NCI-H82 treated with DMSO at 0.1 percent for 48 hours (cell line): ENCODE measurements around the gene OR52B2.
"Not testable (repeated sequence)": the region's sequence is repeated elsewhere in the genome, so short reads cannot be mapped to it uniquely, and the experiment has no call there.

Experiments
- DNase-seq: peaks from one replicate; lab custom pipeline; 2025; ENCODE audit not compliant: unreplicated experiment; lab: John Stamatoyannopoulos, UW

Gene OR52B2

GRCh38 chr11:6156628-6157359 is 13.3 kb downstream of the OR52B2 start:
- no peak for DNase-seq

- no peak for DNase-seq
Measured at GRCh38 chr11:6152126-6152525, 18.0 kb downstream of the OR52B2 start.

- no peak for DNase-seq
Measured at GRCh38 chr11:6151117-6151516, 19.0 kb downstream of the OR52B2 start.

DNA sequence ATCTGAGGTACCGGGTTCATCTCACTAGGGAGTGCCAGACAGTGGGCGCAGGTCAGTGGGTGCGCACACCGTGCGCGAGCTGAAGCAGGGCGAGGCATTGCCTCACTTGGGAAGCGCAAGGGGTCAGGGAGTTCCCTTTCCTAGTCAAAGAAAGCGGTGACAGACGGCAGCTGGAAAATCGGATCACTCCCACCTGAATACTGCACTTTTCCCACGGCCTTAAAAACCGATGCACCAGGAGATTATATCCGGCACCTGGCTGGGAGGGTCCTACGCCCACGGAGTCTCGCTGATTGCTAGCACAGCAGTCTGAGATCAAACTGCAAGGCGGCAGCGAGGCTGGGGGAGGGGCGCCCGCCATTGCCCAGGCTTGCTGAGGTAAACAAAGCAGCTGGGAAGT is 26.4 kb downstream of the OR52B2 start:
- DNase-seq: not testable (repeated sequence)

GRCh38 chr11:6142936-6143335 is 27.2 kb downstream of the OR52B2 start:
- no peak for DNase-seq

GRCh38 chr11:6135936-6136335 is 34.2 kb downstream of the OR52B2 start:
- DNase-seq: not testable (repeated sequence)

DNA sequence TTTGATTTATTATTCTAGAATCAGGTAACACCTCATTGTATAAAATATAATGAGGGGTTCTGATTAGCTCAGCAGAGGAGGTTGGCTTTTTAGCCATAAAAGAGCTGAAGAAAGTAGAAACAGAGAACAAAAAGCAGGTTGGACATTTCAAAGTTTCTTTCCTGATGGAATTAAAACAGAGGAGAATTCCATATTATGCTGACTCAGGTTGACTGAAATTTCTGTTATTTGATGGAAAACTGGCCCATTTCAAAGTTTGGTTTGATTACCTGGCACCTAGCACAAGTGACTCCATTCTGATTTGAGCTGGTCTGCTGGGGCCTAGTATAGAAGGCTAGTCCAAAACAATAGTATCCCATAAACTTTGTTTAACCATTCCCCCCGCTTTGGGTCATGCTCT is 37.7 kb downstream of the OR52B2 start:
- DNase-seq: no peak

DNA sequence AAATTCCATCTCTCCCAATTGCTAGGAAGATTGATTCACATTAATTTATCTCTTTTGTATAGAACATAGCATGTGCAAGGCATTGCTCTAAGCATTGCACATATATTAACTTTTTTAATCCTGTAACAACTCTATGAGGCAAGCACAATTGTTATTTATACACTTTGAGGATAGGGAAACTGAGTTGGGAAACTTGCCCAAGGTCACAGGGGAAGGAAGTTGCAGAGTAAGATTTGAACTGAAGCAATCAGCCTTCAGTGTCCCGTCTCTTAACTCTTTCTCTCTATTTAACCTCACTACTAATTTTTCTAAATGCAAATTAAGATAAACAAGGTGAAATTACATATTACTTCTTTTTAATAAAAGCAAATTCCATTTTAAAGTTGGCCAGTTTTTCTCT is 40.5 kb downstream of the OR52B2 start:
- DNase-seq: no peak

- no peak for DNase-seq
Measured at GRCh38 chr11:6129011-6129410, 41.1 kb downstream of the OR52B2 start.

- no peak for DNase-seq
Measured at GRCh38 chr11:6127881-6128280, 42.2 kb downstream of the OR52B2 start.

GRCh38 chr11:6124245-6124644 is 45.9 kb downstream of the OR52B2 start:
- DNase-seq: no peak
